Endothelial cell of umbilical vein (primary cell): ENCODE data around the gene RELT. TPM values are rescaled to one million over a fixed set of nuclear protein-coding genes. Genes with fewer than 3 reads are reported as not detected.

ENCODE experiments used
- BruUV-seq: library from RNA; stranded (reverse); fragments of 400-500 nt; replicated peaks from 2 replicates; lab custom pipeline; 2021; lab: Mats Ljungman, UMichigan
- CTCF ChIA-PET: fragments of 300-600, 350-600 bp; sonication (Branson Sonifier 250); formaldehyde crosslinking; loops from one replicate; lab custom pipeline; 2021; ENCODE audit warnings: antibody characterized with exemption, inconsistent platforms; lab: Charles Lee
- POLR2A ChIA-PET: fragments of 300-600, 350-600 bp; sonication (Branson Sonifier 250); formaldehyde crosslinking; loops from one replicate; lab custom pipeline; 2021; ENCODE audit warnings: antibody characterized with exemption, inconsistent platforms; lab: Charles Lee
- DNase-seq: peaks from one replicate; pipeline ENCODE4 v3.0.0-alpha.2; 2011; ENCODE audit warnings: low read depth, low spot score
- FAIRE-seq: peaks from 2 replicates; lab custom pipeline; 2011; peaks lifted over from hg19 to GRCh38; lab: Jason Lieb, UNC
- H2AFZ ChIP-seq: 2 replicates; pipeline ENCODE4 v1.6.0; 2012; ENCODE audit warnings: low read depth, low read length, control low read depth, inconsistent platforms
- H3K27ac ChIP-seq: 2 replicates; pipeline ENCODE4 v1.5.1; 2011; ENCODE audit warnings: low read depth, mild to moderate bottlenecking, control low read depth, low read length, moderate library complexity; ENCODE audit not compliant: insufficient read depth
- H3K27me3 ChIP-seq, 2 experiments: 2 replicates each; pipeline versions ENCODE4 v1.6.0 to v1.6.1; 2011; ENCODE audit warnings: low read length in 2 of 2, mixed read lengths in 1 of 2; ENCODE audit not compliant: control insufficient read depth in 2 of 2, insufficient read depth in 2 of 2
- H3K36me3 ChIP-seq, 2 experiments: 2 replicates in 1 of 2; 3 replicates in 1 of 2; pipeline ENCODE4 v1.5.1; 2011; ENCODE audit warnings: low read length in 2 of 2, mild to moderate bottlenecking in 1 of 2, moderate library complexity in 1 of 2; ENCODE audit not compliant: control insufficient read depth in 2 of 2, insufficient read depth in 2 of 2; ENCODE audit errors: extremely low read depth in 1 of 2
- H3K4me1 ChIP-seq: 3 replicates; pipeline ENCODE4 v1.5.1; 2011; ENCODE audit warnings: mild to moderate bottlenecking, low read length; ENCODE audit not compliant: control insufficient read depth, insufficient read depth; ENCODE audit errors: extremely low read depth
- H3K4me2 ChIP-seq: 2 replicates; pipeline ENCODE4 v1.6.1; 2011; ENCODE audit warnings: low read length, control low read depth, mixed read lengths; ENCODE audit not compliant: insufficient read depth
- H3K4me3 ChIP-seq, 3 experiments: fragments of 200-600 bp in 1 of 3; sonication (generic), shearing (Covaris generic) in 1 of 3; replicated peaks in 1 of 3; 2 replicates each; pipeline ENCODE4 v1.5.1; 2011 to 2016; ENCODE audit warnings: control low read depth in 3 of 3, low read length in 3 of 3, mild to moderate bottlenecking in 2 of 3, inconsistent platforms in 1 of 3, low read depth in 1 of 3, moderate library complexity in 1 of 3; ENCODE audit not compliant: insufficient read depth in 1 of 3
- H3K79me2 ChIP-seq: 2 replicates; pipeline ENCODE4 v1.6.0; 2012; ENCODE audit warnings: low read length, inconsistent platforms; ENCODE audit not compliant: control insufficient read depth, insufficient read depth
- H3K9ac ChIP-seq: replicated peaks from 2 replicates; pipeline ENCODE3; 2011; ENCODE audit warnings: low read length, control low read depth; ENCODE audit not compliant: insufficient read depth; ENCODE audit errors: extremely low read depth
- H3K9me1 ChIP-seq: replicated peaks from 3 replicates; pipeline ENCODE4 v1.6.0; 2011; ENCODE audit warnings: mild to moderate bottlenecking, low read length; ENCODE audit not compliant: control insufficient read depth, insufficient read depth; ENCODE audit errors: extremely low read depth
- H3K9me3 ChIP-seq: replicated peaks from 2 replicates; pipeline ENCODE4 v1.5.1; 2012; ENCODE audit warnings: low read length, inconsistent platforms; ENCODE audit not compliant: control insufficient read depth, insufficient read depth
- H4K20me1 ChIP-seq: replicated peaks from 2 replicates; pipeline ENCODE3; 2011; ENCODE audit warnings: mild to moderate bottlenecking, low read length; ENCODE audit not compliant: control insufficient read depth, insufficient read depth; ENCODE audit errors: extremely low read depth
- CTCF ChIP-seq, 2 donors: IDR thresholded peaks; 1 replicate in 1 of 2; 2 replicates in 1 of 2; pipeline ENCODE4 v1.5.1; 2011; ENCODE audit warnings: low read length in 2 of 2, mild to moderate bottlenecking in 2 of 2, moderate library complexity in 2 of 2, control low read depth in 1 of 2, inconsistent platforms in 1 of 2, low read depth in 1 of 2; ENCODE audit not compliant: insufficient read depth in 1 of 2; ENCODE audit errors: extremely low read depth in 1 of 2
- EZH2 ChIP-seq: IDR thresholded peaks from 2 replicates; pipeline ENCODE4 v1.6.1; 2012; ENCODE audit warnings: borderline replicate concordance, low read depth, mild to moderate bottlenecking, moderate library complexity, low read length, inconsistent platforms; ENCODE audit not compliant: severe bottlenecking
- JUN ChIP-seq: IDR thresholded peaks from 2 replicates; pipeline ENCODE4 v1.6.1; 2011; ENCODE audit warnings: borderline replicate concordance, low read depth; ENCODE audit not compliant: insufficient read length, insufficient read depth
- MAX ChIP-seq: IDR thresholded peaks from 2 replicates; pipeline ENCODE4 v1.6.1; 2011; ENCODE audit not compliant: insufficient read depth, insufficient read length
- MYC ChIP-seq: IDR thresholded peaks from one replicate; pipeline ENCODE4 v1.6.1; 2011; ENCODE audit warnings: mild to moderate bottlenecking, low read depth, low read length
- POLR2A ChIP-seq: IDR thresholded peaks from 2 replicates; pipeline ENCODE4 v1.6.1; 2012; ENCODE audit warnings: low read depth, mild to moderate bottlenecking, control low read depth, low read length
- dilution Hi-C: fragments of 300-500 bp; cut with MboI; formaldehyde crosslinking; loops from one replicate; pipeline ENCODE4 v1.15.0; 2019; ENCODE audit warnings: low sequenced_read_pairs; ENCODE audit not compliant: extremely low pct_ligation_motif_present
- intact Hi-C: fragments of 100-400 bp; cut with micrococcal nuclease; formaldehyde crosslinking; loops from one replicate; pipeline ENCODE4 v1.10.0; 2022
- polyA plus RNA-seq, 4 experiments: library from polyadenylated mRNA; depleted of rRNA in 3 of 4; stranded (reverse) in 3 of 4; unstranded in 1 of 4; fragments of >200 nt; gene quantifications; 2 replicates each; pipeline versions ENCODE4 v1.2.1 to v1.2.3, GENCODE V29; 2011 to 2012; ENCODE audit warnings: missing spikeins in 1 of 4
- total RNA-seq: library from RNA; stranded (reverse); gene quantifications from 2 replicates; pipeline ENCODE4 v1.2.3, GENCODE V29; 2021

Gene RELT
- total and polyA plus RNA-seq, 2 donors (not counting 3 experiments of a cell fraction or from before 2014, with no cell fraction given), result 6.7 to 13.1 TPM

- dilution Hi-C loops, result no loop called here
- no peak overlapping the region for H3K9ac ChIP-seq
- H2AFZ ChIP-seq, result no peak overlapping the region
- ChIA-PET CTCF (interaction anchor here (0.9 to 6.6 kb wide), 7 partner anchors 7 to 33 kb away, joined by 3 to 43 read pairs (median 5); partner anchors contain the start of gene ARHGEF17), POLR2A (interaction anchor here (0.9 to 1.0 kb wide), 2 partner anchors 8 to 19 kb away, joined by 3 read pairs; no protein-coding TSS in a partner anchor)
- H3K4me2 ChIP-seq, result no peak overlapping the region
- no peak overlapping the region for H3K27ac ChIP-seq
- H3K27me3 ChIP-seq, result no peaks in the 10 kb centered on the region
- H3K79me2 ChIP-seq, result peaks cover 11% of the 10 kb centered on the region
- no peaks in the 10 kb centered on the region for H3K9me3 ChIP-seq
- no peak for FAIRE-seq
- peaks cover 0 to 9% of the 10 kb centered on the region in 2 experiments for H3K36me3 ChIP-seq
- no peak for DNase-seq
- no peak for TF ChIP-seq POLR2A
- no peak for TF ChIP-seq MAX
- TF ChIP-seq EZH2, result no peak
- intact Hi-C loops, result no loop called here
- no peaks in the 10 kb centered on the region for H4K20me1 ChIP-seq
- H3K9me1 ChIP-seq, result no peaks in the 10 kb centered on the region
- H3K4me1 ChIP-seq, result peaks cover 26% of the 10 kb centered on the region
- no peak overlapping the region for H3K4me3 ChIP-seq
- BruUV-seq, result no TSS peak
Observed at GRCh38 chr11:73327812-73328364, 48.3 kb upstream of the RELT start.

- intact Hi-C loops (no loop called here), dilution Hi-C loops (no loop called here)
- TF ChIP-seq MYC (no peak), MAX (no peak), JUN (no peak), CTCF (IDR thresholded peaks at IDR 0.05; ENCODE audit: extremely low read depth in 1 of 2, insufficient read depth in 1 of 2, low read depth in 1 of 2, low read length in 2 of 2) (peak; percentile 44 to 51), EZH2 (no peak)
- H2AFZ ChIP-seq, result no peak overlapping the region
- H3K27ac ChIP-seq, result no peak overlapping the region
- no TSS peak for BruUV-seq
- H3K4me1 ChIP-seq, result peaks cover 34% of the 10 kb centered on the region
- ChIA-PET CTCF (interaction anchor here (0.7 to 6.6 kb wide), 8 partner anchors 17 to 63 kb away, joined by 3 to 43 read pairs (median 6); partner anchors contain the start of gene ARHGEF17), POLR2A (interaction anchor here (0.5 kb wide), 1 partner anchor 23 kb away, joined by 3 read pairs; no protein-coding TSS in a partner anchor)
- H3K9ac ChIP-seq, result no peak overlapping the region
- H3K36me3 ChIP-seq, result peaks cover 0 to 6% of the 10 kb centered on the region in 2 experiments
- no peaks in the 10 kb centered on the region for H3K27me3 ChIP-seq
- H3K4me3 ChIP-seq, result no peak overlapping the region
- H3K9me3 ChIP-seq, result no peaks in the 10 kb centered on the region
- peaks cover 11% of the 10 kb centered on the region for H3K79me2 ChIP-seq
- H3K4me2 ChIP-seq, result no peak overlapping the region
- H3K9me1 ChIP-seq, result no peaks in the 10 kb centered on the region
- DNase-seq (peak; percentile 48), FAIRE-seq (peak; percentile 72)
- H4K20me1 ChIP-seq, result no peaks in the 10 kb centered on the region
Observed at GRCh38 chr11:73330569-73331093, 45.6 kb upstream of the RELT start.
